Progenitor cell of endocrine pancreas (in vitro differentiated cells): ENCODE results near the gene EXOC3L1. TPM values are rescaled to one million over a fixed set of nuclear protein-coding genes. Genes with fewer than 3 reads are reported as not detected.

Experiments
- DNase-seq: peaks from one replicate; pipeline ENCODE4 v3.0.0; 2021; ENCODE audit warnings: low spot score; ENCODE audit not compliant: unreplicated experiment
- H3K27ac Mint-ChIP-seq: 2 replicates; pipeline ENCODE4 v1.8.0; 2021; ENCODE audit warnings: mild to moderate bottlenecking, moderate library complexity, mixed read lengths
- H3K27me3 Mint-ChIP-seq: 2 replicates; pipeline ENCODE4 v1.8.0; 2021; ENCODE audit warnings: mixed read lengths
- H3K36me3 Mint-ChIP-seq: 2 replicates; pipeline ENCODE4 v1.8.0; 2022; ENCODE audit warnings: mixed read lengths; ENCODE audit not compliant: insufficient read depth
- H3K4me1 Mint-ChIP-seq: 2 replicates; pipeline ENCODE4 v1.8.0; 2021; ENCODE audit warnings: low read depth, mixed read lengths
- H3K4me3 Mint-ChIP-seq: 2 replicates; pipeline ENCODE4 v1.8.0; 2021; ENCODE audit warnings: low read depth, mild to moderate bottlenecking, moderate library complexity, mixed read lengths
- H3K9me3 Mint-ChIP-seq: 2 replicates; pipeline ENCODE4 v1.8.0; 2021; ENCODE audit warnings: low read depth, mixed read lengths
- total RNA-seq: library from RNA; stranded (reverse); gene quantifications from 2 replicates; pipeline ENCODE4 v1.2.1, GENCODE V29; 2021
- TF ChIP-seq, protein P1 (sequence below): fragments of 200-600 bp; sonication (generic); IDR thresholded peaks from one replicate; pipeline ENCODE4 v1.5.0; 2021; ENCODE audit warnings: antibody characterized with exemption, mild to moderate bottlenecking; ENCODE audit not compliant: unreplicated experiment

EXOC3L1 gene
- total RNA-seq, 1 donor from 2014 or later = not detected

DNA sequence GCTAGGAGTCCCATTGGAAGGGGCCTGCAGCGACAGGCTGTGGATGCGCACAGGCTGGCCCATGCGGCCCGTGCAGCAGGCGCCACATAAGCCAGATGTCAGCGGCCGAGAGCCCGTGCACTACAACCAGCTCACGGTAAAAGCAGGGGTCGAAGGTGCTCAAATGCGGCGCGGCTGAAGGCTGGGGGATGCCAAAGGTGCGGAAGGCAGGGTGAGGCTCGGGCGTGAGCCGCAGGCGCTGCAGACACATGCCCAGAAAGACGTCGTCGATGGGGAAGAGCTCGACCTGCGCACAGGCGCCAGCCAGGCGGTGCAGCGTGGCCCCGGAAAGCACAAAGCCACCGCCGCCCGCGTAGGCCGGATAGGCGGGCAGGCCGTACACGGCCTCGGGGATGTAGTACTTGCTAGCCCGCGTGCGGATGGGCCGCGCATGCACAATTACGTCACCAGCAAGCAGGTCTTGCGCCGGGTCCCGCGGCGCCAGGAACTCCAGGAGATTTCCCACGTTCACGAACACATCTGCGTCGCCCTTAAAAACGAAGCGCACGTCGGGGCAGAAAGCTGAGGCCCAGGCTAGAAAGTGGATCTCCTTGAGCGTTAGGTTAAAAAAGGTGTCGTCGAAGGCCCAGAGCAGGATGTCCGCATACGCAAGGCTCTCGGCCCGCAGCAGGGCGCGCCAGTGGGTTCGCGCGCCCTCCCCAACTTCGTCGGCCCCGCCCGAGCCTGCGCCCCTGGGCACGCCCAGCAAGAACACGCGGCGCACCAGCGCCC lies 40.5 kb downstream of the EXOC3L1 start:
- Mint-ChIP-seq H3K36me3 (peaks cover 10% of the 10 kb centered on the region), H3K27ac (no peak overlapping the region), H3K4me1 (peaks cover 2% of the 10 kb centered on the region), H3K4me3 (no peak overlapping the region), H3K9me3 (no peaks in the 10 kb centered on the region), H3K27me3 (peaks cover 36% of the 10 kb centered on the region)
- TF ChIP-seq, protein P1, sequence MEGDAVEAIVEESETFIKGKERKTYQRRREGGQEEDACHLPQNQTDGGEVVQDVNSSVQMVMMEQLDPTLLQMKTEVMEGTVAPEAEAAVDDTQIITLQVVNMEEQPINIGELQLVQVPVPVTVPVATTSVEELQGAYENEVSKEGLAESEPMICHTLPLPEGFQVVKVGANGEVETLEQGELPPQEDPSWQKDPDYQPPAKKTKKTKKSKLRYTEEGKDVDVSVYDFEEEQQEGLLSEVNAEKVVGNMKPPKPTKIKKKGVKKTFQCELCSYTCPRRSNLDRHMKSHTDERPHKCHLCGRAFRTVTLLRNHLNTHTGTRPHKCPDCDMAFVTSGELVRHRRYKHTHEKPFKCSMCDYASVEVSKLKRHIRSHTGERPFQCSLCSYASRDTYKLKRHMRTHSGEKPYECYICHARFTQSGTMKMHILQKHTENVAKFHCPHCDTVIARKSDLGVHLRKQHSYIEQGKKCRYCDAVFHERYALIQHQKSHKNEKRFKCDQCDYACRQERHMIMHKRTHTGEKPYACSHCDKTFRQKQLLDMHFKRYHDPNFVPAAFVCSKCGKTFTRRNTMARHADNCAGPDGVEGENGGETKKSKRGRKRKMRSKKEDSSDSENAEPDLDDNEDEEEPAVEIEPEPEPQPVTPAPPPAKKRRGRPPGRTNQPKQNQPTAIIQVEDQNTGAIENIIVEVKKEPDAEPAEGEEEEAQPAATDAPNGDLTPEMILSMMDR = no peak
- DNase-seq = no peak

DNA sequence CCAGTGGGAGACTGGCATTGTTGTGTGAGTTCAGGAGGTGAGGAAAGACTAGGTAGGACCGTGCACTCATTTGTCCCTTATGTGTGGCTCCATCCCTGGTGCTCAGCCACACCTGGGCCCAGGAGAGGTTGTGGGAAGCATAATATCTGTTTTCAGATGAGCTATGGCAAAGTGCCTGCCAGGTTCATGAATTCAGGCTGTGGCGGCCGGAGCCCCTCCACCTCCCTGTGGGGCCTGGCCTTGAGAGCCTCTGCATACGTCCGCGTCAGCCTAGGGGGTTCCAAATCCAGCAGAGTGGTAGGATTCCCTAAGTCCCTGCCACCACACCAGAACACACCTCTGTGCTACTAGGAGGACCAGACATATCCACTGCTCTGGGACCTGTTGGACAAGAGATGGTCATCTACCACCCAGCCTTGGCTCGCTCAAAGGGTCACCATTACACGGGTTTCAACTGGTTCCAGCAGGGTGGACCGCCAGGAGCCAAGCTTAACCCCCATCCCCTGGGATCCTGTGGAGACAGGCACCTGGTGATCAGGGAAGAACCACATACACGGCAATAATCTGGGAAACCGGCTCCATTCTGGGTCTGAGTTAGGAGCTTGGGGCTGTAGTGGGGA lies 41.2 kb downstream of the EXOC3L1 start:
- Mint-ChIP-seq H3K27ac (no peak overlapping the region), H3K4me1 (peaks cover 2% of the 10 kb centered on the region), H3K36me3 (peaks cover 10% of the 10 kb centered on the region), H3K4me3 (peak overlapping the region; percentile 11), H3K27me3 (peaks cover 30% of the 10 kb centered on the region), H3K9me3 (no peaks in the 10 kb centered on the region)
- TF ChIP-seq, protein P1 = no peak
- DNase-seq = no peak

DNA sequence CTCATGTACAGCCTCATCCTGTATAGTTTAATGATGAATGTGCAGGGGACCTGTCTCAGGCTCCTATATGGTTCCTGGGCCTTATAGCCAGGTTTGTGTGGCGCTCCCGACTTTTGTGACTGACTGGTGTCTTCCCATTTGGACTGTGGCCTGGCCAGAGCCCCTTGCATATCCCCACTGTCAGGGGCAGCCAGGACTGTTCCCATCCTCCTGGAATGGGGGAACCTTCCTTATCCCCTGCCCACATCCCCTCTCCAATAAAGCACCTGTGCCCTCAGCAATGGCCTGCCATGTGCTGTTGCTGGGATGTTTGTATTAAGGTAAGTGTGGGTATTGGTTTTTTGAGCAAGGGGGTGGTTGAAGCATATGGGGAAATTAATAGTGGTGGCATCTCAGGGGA lies 41.7 kb downstream of the EXOC3L1 start:
- peaks cover 25% of the 10 kb centered on the region for H3K27me3 Mint-ChIP-seq

DNA sequence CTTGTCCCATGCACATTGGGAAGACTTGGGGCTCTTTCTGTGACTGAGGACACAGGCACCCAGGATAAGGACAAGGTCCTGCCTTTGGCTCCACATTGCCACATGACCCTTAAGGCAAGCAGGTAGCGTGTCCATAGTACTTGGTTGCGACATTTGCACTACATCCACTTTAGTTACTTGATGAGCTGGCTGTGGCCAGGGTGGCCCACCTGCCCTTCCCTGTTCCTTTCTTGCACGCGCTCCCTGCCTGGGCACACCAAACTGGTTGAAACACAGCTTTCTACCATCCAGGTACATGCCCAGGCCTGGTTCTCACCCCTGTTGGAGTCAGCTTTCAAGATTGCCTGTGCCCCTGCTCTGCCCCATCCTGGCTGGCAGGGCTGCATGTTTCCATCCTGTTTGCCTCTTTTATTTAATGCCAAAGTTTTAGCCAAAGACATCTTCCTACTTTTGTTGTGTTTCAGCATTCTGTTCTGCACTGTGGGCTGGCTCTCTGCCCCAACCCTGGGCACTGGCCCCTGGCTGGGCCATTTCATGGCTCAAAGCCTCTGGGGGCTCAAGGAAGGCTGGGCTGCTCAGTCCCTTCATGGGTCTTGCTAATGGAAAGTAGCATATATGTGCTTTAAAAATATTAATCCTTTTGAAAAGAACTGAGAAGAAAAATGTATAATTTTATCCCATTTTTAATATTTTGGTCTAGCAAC lies 42.3 kb downstream of the EXOC3L1 start:
- TF ChIP-seq, protein P1 = no peak
- Mint-ChIP-seq H3K4me1 (peaks cover 2% of the 10 kb centered on the region), H3K36me3 (peaks cover 15% of the 10 kb centered on the region), H3K4me3 (no peak overlapping the region), H3K27me3 (peaks cover 19% of the 10 kb centered on the region), H3K27ac (no peak overlapping the region), H3K9me3 (no peaks in the 10 kb centered on the region)
- no peak for DNase-seq

More for the DNA sequence above, 41.7 kb downstream of the EXOC3L1 start:
- DNase-seq = no peak
- Mint-ChIP-seq H3K36me3 (peaks cover 13% of the 10 kb centered on the region), H3K4me3 (no peak overlapping the region), H3K4me1 (peaks cover 2% of the 10 kb centered on the region), H3K9me3 (no peaks in the 10 kb centered on the region), H3K27ac (no peak overlapping the region)
- TF ChIP-seq, protein P1 = no peak
